ENCODE measurements around the gene ADCK1.

- TF ChIP-seq CTCF (conservative IDR thresholded peaks at IDR 0.05; ENCODE audit: low read length) (no peak), EZH2phosphoT487 (IDR thresholded peaks at IDR 0.05; ENCODE audit: borderline replicate concordance, low read depth, low read length) (no peak)
These were observed 54.0 kb downstream of the ADCK1 start for GRCh38 chr14:77853919-77854318.
